ENCODE measurements around the gene ILDR1.

- no peak for TF ChIP-seq ZNF274 (IDR thresholded peaks at IDR 0.05; ENCODE audit: low read depth, low read length)
- TF ChIP-seq YY1 (IDR thresholded peaks at IDR 0.05; ENCODE audit: insufficient read depth, insufficient read length) = no peak
Observed at GRCh38 chr3:122058294-122058693, 36.2 kb upstream of the ILDR1 start.
